Stimulated activated CD4-positive, alpha-beta T cell treated with anti-CD3 and anti-CD28 coated beads, TNF-alpha, amount 100 ng/mL, for 1 hour (primary cell): ENCODE measurements around the gene ELF2.
"Not testable (repeated sequence)": the region's sequence is repeated elsewhere in the genome, so short reads cannot be mapped to it uniquely, and the experiment has no call there.

Experiments
- DNase-seq, 3 donors: peaks; one replicate each; pipeline ENCODE4 v3.0.0-alpha.2; 2020; ENCODE audit warnings: low read depth in 3 of 3, low spot score in 1 of 3

ELF2 gene

GRCh38 chr4:139144911-139145551 lies 32.0 kb downstream of the ELF2 start:
- no peak for DNase-seq

- no peak for DNase-seq
Observed at GRCh38 chr4:139144161-139144859, 32.7 kb downstream of the ELF2 start.

- DNase-seq, result no peak
Observed at GRCh38 chr4:139142980-139143379, 34.0 kb downstream of the ELF2 start.

- no peak for DNase-seq
Observed at GRCh38 chr4:139142087-139142486, 34.9 kb downstream of the ELF2 start.

- no peak for DNase-seq
Observed at GRCh38 chr4:139137763-139138162, 39.3 kb downstream of the ELF2 start.

GRCh38 chr4:139134403-139134802 lies 42.6 kb downstream of the ELF2 start:
- DNase-seq, result no peak

GRCh38 chr4:139131209-139131870 lies 45.7 kb downstream of the ELF2 start:
- DNase-seq, result no peak

- no peak for DNase-seq
Observed at GRCh38 chr4:139129206-139129605, 47.8 kb downstream of the ELF2 start.

GRCh38 chr4:139126898-139127297 lies 50.1 kb downstream of the ELF2 start:
- no peak for DNase-seq

GRCh38 chr4:139123910-139124309 lies 53.1 kb downstream of the ELF2 start:
- no peak for DNase-seq

GRCh38 chr4:139118365-139118764 lies 58.7 kb downstream of the ELF2 start:
- DNase-seq, result no peak

GRCh38 chr4:139115226-139115625 lies 61.8 kb downstream of the ELF2 start:
- no peak for DNase-seq

- not testable (repeated sequence) for DNase-seq
Observed at GRCh38 chr4:139114795-139115194, 62.2 kb downstream of the ELF2 start.

- no peak for DNase-seq
Observed at GRCh38 chr4:139112650-139113049, 64.4 kb downstream of the ELF2 start.

GRCh38 chr4:139108567-139109128 lies 68.4 kb downstream of the ELF2 start:
- no peak for DNase-seq

GRCh38 chr4:139099366-139099982 lies 77.5 kb downstream of the ELF2 start:
- peak; percentile 41 to 52 (median 44) for DNase-seq

- DNase-seq, result no peak
Observed at GRCh38 chr4:139092271-139092670, 84.7 kb downstream of the ELF2 start.

GRCh38 chr4:139085141-139085540 lies 91.9 kb downstream of the ELF2 start:
- no peak for DNase-seq

- DNase-seq, result no peak
Observed at GRCh38 chr4:139084804-139085093, 92.3 kb downstream of the ELF2 start.

GRCh38 chr4:139083956-139084803 lies 92.8 kb downstream of the ELF2 start:
- DNase-seq, result peak; percentile 53 to 72 (median 55)

GRCh38 chr4:139083607-139083955 lies 93.4 kb downstream of the ELF2 start:
- peak in 2 of 3 donors; percentile 25 to 31 for DNase-seq
